Activated T-helper 17 cell treated with anti-CD3 and anti-CD28 coated beads, Interleukin-2, amount 50 U/mL, for 72 hours (primary cell): Measurements from ENCODE around the gene NPW. TPM values are rescaled to one million over a fixed set of nuclear protein-coding genes. Genes with fewer than 3 reads are reported as not detected.

Experiments used
- ATAC-seq: fragments of 150-1000 bp; cut with Tn5 transposase; replicated peaks from 2 replicates; pipeline ENCODE4 v1.10.0; 2021; ENCODE audit warnings: mild to moderate bottlenecking, moderate library complexity
- H3K27ac Mint-ChIP-seq: one replicate; pipeline ENCODE4 v1.8.0; 2022; ENCODE audit warnings: mixed read lengths
- H3K27me3 Mint-ChIP-seq: one replicate; pipeline ENCODE4 v1.8.0; 2022; ENCODE audit warnings: mixed read lengths
- H3K36me3 Mint-ChIP-seq: one replicate; pipeline ENCODE4 v1.8.0; 2022; ENCODE audit warnings: low read depth, mild to moderate bottlenecking, mixed read lengths
- H3K4me1 Mint-ChIP-seq: one replicate; pipeline ENCODE4 v1.8.0; 2022; ENCODE audit warnings: mixed read lengths
- H3K4me3 Mint-ChIP-seq: one replicate; pipeline ENCODE4 v1.8.0; 2022; ENCODE audit warnings: mild to moderate bottlenecking, mixed read lengths
- H3K9me3 Mint-ChIP-seq: one replicate; pipeline ENCODE4 v1.8.0; 2022; ENCODE audit warnings: mixed read lengths
- total RNA-seq, 2 donors: library from RNA; stranded (reverse); gene quantifications; one replicate each; pipeline ENCODE4 v1.2.3, GENCODE V29; 2022

NPW gene
- total RNA-seq, 2 donors from 2014 or later = 2.8 TPM; not detected in 1

- peak overlapping the region; percentile 76 for H3K4me3 Mint-ChIP-seq
These were observed 27.5 kb upstream of the NPW start for GRCh38 chr16:1991948-1992703.

GRCh38 chr16:1992704-1993317 lies 26.8 kb upstream of the NPW start:
- Mint-ChIP-seq H3K4me1 (no peaks in the 10 kb centered on the region), H3K27me3 (peaks cover 7% of the 10 kb centered on the region), H3K9me3 (no peaks in the 10 kb centered on the region), H3K27ac (no peak overlapping the region), H3K36me3 (peaks cover 7% of the 10 kb centered on the region), H3K4me3 (no peak overlapping the region)
- ATAC-seq = no peak

More at GRCh38 chr16:1991948-1992703, 27.5 kb upstream of the NPW start:
- H3K9me3 Mint-ChIP-seq = no peaks in the 10 kb centered on the region
- peaks cover 7% of the 10 kb centered on the region for H3K27me3 Mint-ChIP-seq
- no peak overlapping the region for H3K27ac Mint-ChIP-seq
- ATAC-seq = peak; percentile 67
- H3K36me3 Mint-ChIP-seq = peaks cover under 1% of the 10 kb centered on the region
- no peaks in the 10 kb centered on the region for H3K4me1 Mint-ChIP-seq

GRCh38 chr16:1993731-1994131 lies 25.9 kb upstream of the NPW start:
- no peaks in the 10 kb centered on the region for H3K4me1 Mint-ChIP-seq
- no peak overlapping the region for H3K27ac Mint-ChIP-seq
- peak; percentile 29 for ATAC-seq
- no peaks in the 10 kb centered on the region for H3K9me3 Mint-ChIP-seq
- H3K36me3 Mint-ChIP-seq = peaks cover 17% of the 10 kb centered on the region
- no peak overlapping the region for H3K4me3 Mint-ChIP-seq
- peaks cover 3% of the 10 kb centered on the region for H3K27me3 Mint-ChIP-seq

- no peak for ATAC-seq
- Mint-ChIP-seq H3K27me3 (no peaks in the 10 kb centered on the region), H3K4me3 (no peak overlapping the region), H3K4me1 (no peaks in the 10 kb centered on the region), H3K36me3 (peaks cover 42% of the 10 kb centered on the region), H3K9me3 (no peaks in the 10 kb centered on the region), H3K27ac (no peak overlapping the region)
These were observed 21.9 kb upstream of the NPW start for GRCh38 chr16:1997494-1998359.

- Mint-ChIP-seq H3K27me3 (no peaks in the 10 kb centered on the region), H3K36me3 (peaks cover 42% of the 10 kb centered on the region)
These were observed 21.2 kb upstream of the NPW start for GRCh38 chr16:1998360-1998835.

GRCh38 chr16:1998852-1999801 lies 20.5 kb upstream of the NPW start:
- no peak overlapping the region for H3K4me3 Mint-ChIP-seq
- no peak overlapping the region for H3K27ac Mint-ChIP-seq
- H3K36me3 Mint-ChIP-seq = peaks cover 42% of the 10 kb centered on the region
- no peaks in the 10 kb centered on the region for H3K4me1 Mint-ChIP-seq
- H3K27me3 Mint-ChIP-seq = no peaks in the 10 kb centered on the region
- H3K9me3 Mint-ChIP-seq = no peaks in the 10 kb centered on the region
- no peak for ATAC-seq

More at GRCh38 chr16:1998360-1998835, 21.2 kb upstream of the NPW start:
- H3K27ac Mint-ChIP-seq = no peak overlapping the region
- no peaks in the 10 kb centered on the region for H3K4me1 Mint-ChIP-seq
- no peak overlapping the region for H3K4me3 Mint-ChIP-seq
- H3K9me3 Mint-ChIP-seq = no peaks in the 10 kb centered on the region
- no peak for ATAC-seq

GRCh38 chr16:1999866-2000514 lies 19.6 kb upstream of the NPW start:
- Mint-ChIP-seq H3K36me3 (peaks cover 42% of the 10 kb centered on the region), H3K27me3 (no peaks in the 10 kb centered on the region), H3K4me3 (no peak overlapping the region), H3K9me3 (no peaks in the 10 kb centered on the region), H3K27ac (no peak overlapping the region), H3K4me1 (no peaks in the 10 kb centered on the region)
- no peak for ATAC-seq

GRCh38 chr16:2001035-2001434 lies 18.6 kb upstream of the NPW start:
- no peaks in the 10 kb centered on the region for H3K27me3 Mint-ChIP-seq
- no peak overlapping the region for H3K4me3 Mint-ChIP-seq
- no peak for ATAC-seq
- peaks cover 42% of the 10 kb centered on the region for H3K36me3 Mint-ChIP-seq
- H3K27ac Mint-ChIP-seq = no peak overlapping the region
- peaks cover 2% of the 10 kb centered on the region for H3K4me1 Mint-ChIP-seq
- H3K9me3 Mint-ChIP-seq = no peaks in the 10 kb centered on the region

- Mint-ChIP-seq H3K9me3 (no peaks in the 10 kb centered on the region), H3K4me1 (peaks cover 6% of the 10 kb centered on the region), H3K36me3 (peaks cover 45% of the 10 kb centered on the region), H3K27ac (no peak overlapping the region), H3K4me3 (no peak overlapping the region), H3K27me3 (no peaks in the 10 kb centered on the region)
- no peak for ATAC-seq
These were observed 17.9 kb upstream of the NPW start for GRCh38 chr16:2001456-2002355.

GRCh38 chr16:2002406-2003230 lies 17.0 kb upstream of the NPW start:
- H3K4me3 Mint-ChIP-seq = no peak overlapping the region
- ATAC-seq = no peak
- H3K27me3 Mint-ChIP-seq = no peaks in the 10 kb centered on the region
- peaks cover 10% of the 10 kb centered on the region for H3K4me1 Mint-ChIP-seq
- peaks cover 46% of the 10 kb centered on the region for H3K36me3 Mint-ChIP-seq
- H3K27ac Mint-ChIP-seq = no peak overlapping the region
- H3K9me3 Mint-ChIP-seq = no peaks in the 10 kb centered on the region

- H3K4me3 Mint-ChIP-seq = no peak overlapping the region
- H3K4me1 Mint-ChIP-seq = peaks cover 16% of the 10 kb centered on the region
- H3K9me3 Mint-ChIP-seq = no peaks in the 10 kb centered on the region
- no peak for ATAC-seq
- no peak overlapping the region for H3K27ac Mint-ChIP-seq
- H3K27me3 Mint-ChIP-seq = no peaks in the 10 kb centered on the region
- peaks cover 46% of the 10 kb centered on the region for H3K36me3 Mint-ChIP-seq
These were observed 16.3 kb upstream of the NPW start for GRCh38 chr16:2003231-2003826.
